NAMALWA (cell line): ENCODE results near the gene SUCLG2.

Experiments used
- DNase-seq: peaks from one replicate; pipeline ENCODE4 v3.0.0-alpha.2; 2015; ENCODE audit warnings: low spot score

The SUCLG2 gene

GRCh38 chr3:67648701-67649100 is 5.7 kb downstream of the SUCLG2 start:
- DNase-seq: no peak

- DNase-seq: no peak
Observed at GRCh38 chr3:67648229-67648628, 6.2 kb downstream of the SUCLG2 start.

GRCh38 chr3:67647390-67647878 is 7.0 kb downstream of the SUCLG2 start:
- DNase-seq: no peak

GRCh38 chr3:67646586-67647234 is 7.7 kb downstream of the SUCLG2 start:
- no peak for DNase-seq

- no peak for DNase-seq
Observed at GRCh38 chr3:67644827-67645226, 9.6 kb downstream of the SUCLG2 start.

GRCh38 chr3:67642734-67643133 is 11.7 kb downstream of the SUCLG2 start:
- no peak for DNase-seq

- no peak for DNase-seq
Observed at GRCh38 chr3:67642190-67642589, 12.2 kb downstream of the SUCLG2 start.

GRCh38 chr3:67641451-67641850 is 13.0 kb downstream of the SUCLG2 start:
- no peak for DNase-seq

GRCh38 chr3:67640023-67640660 is 14.3 kb downstream of the SUCLG2 start:
- DNase-seq: no peak

GRCh38 chr3:67637255-67637900 is 17.0 kb downstream of the SUCLG2 start:
- no peak for DNase-seq

- no peak for DNase-seq
Observed at GRCh38 chr3:67635806-67636205, 18.6 kb downstream of the SUCLG2 start.

- DNase-seq: no peak
Observed at GRCh38 chr3:67635257-67635656, 19.2 kb downstream of the SUCLG2 start.

GRCh38 chr3:67630666-67631362 is 23.6 kb downstream of the SUCLG2 start:
- no peak for DNase-seq

GRCh38 chr3:67624687-67625086 is 29.7 kb downstream of the SUCLG2 start:
- no peak for DNase-seq

- no peak for DNase-seq
Observed at GRCh38 chr3:67624078-67624477, 30.3 kb downstream of the SUCLG2 start.

GRCh38 chr3:67622652-67623051 is 31.8 kb downstream of the SUCLG2 start:
- no peak for DNase-seq

GRCh38 chr3:67620869-67621268 is 33.5 kb downstream of the SUCLG2 start:
- DNase-seq: no peak

GRCh38 chr3:67619991-67620390 is 34.4 kb downstream of the SUCLG2 start:
- DNase-seq: no peak

GRCh38 chr3:67617518-67617917 is 36.9 kb downstream of the SUCLG2 start:
- DNase-seq: peak; percentile 41

GRCh38 chr3:67616046-67616445 is 38.4 kb downstream of the SUCLG2 start:
- DNase-seq: no peak

- no peak for DNase-seq
Observed at GRCh38 chr3:67614195-67614594, 40.2 kb downstream of the SUCLG2 start.

- no peak for DNase-seq
Observed at GRCh38 chr3:67610458-67610857, 44.0 kb downstream of the SUCLG2 start.

- no peak for DNase-seq
Observed at GRCh38 chr3:67609709-67610108, 44.7 kb downstream of the SUCLG2 start.
